ENCODE results near the gene LRRC9. TPM values are rescaled to one million over a fixed set of nuclear protein-coding genes. Genes with fewer than 3 reads are reported as not detected.
A peak's percentile ranks its signal among the peaks of the same experiment; 100 is the strongest.

Gene LRRC9
- total and polyA plus RNA-seq, 2 of the 13 experiments (the other 11 are each of a cell fraction or from before 2014, with no cell fraction given) = 0.08 to 0.18 TPM

DNA sequence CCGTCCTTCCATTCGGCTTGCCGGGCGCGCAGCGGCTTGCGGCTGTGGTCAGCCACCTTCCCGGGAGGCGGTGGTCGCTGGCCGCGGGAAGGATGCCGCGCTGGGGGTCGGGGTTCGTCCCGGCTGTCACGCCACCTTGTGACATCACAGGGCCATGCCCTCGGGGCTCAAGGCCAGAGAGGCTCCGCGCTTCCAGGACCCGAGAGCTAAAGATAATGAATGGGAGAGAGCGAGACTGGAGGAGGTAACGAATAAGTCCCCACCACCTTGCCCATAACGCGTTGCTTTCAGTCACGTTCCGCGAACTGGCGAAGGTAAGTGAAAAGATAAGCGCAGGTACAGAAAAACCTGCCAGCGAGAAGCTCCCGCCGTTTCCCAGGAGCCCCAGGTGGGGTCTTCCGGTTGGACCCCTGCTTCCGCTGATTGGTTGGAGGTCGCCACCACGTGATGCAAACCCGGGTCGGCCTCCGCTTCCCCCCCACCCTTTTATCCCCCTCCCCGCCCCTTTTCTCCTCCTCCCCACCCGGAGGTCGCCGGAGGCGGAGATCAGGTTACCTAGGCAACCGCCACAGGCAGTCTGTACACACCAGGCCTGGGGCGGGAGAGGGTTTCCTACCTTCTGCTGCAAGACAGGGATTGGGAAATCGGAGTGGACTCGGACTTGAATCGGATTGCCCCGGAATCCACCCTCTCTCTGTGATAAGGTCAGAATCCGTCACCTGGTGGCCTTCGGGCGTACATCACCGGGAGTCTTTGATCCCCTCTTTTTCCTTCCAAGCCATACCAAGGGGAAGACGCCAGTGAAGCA lies at the start of gene LRRC9 (continued):
- TF ChIP-seq, protein P1, sequence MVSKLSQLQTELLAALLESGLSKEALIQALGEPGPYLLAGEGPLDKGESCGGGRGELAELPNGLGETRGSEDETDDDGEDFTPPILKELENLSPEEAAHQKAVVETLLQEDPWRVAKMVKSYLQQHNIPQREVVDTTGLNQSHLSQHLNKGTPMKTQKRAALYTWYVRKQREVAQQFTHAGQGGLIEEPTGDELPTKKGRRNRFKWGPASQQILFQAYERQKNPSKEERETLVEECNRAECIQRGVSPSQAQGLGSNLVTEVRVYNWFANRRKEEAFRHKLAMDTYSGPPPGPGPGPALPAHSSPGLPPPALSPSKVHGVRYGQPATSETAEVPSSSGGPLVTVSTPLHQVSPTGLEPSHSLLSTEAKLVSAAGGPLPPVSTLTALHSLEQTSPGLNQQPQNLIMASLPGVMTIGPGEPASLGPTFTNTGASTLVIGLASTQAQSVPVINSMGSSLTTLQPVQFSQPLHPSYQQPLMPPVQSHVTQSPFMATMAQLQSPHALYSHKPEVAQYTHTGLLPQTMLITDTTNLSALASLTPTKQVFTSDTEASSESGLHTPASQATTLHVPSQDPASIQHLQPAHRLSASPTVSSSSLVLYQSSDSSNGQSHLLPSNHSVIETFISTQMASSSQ (IDR thresholded peaks at IDR 0.05; ENCODE audit: low read depth) = no peak
- TF ChIP-seq, protein P1 (CRISPR knock-in tag; IDR thresholded peaks at IDR 0.05; ENCODE audit: borderline replicate concordance) = no peak
- TF ChIP-seq ZNF251 (CRISPR knock-in tag; IDR thresholded peaks at IDR 0.05) = no peak
- no peak for TF ChIP-seq ONECUT2 (CRISPR knock-in tag; IDR thresholded peaks at IDR 0.05)
- no peak for TF ChIP-seq AGO1 (IDR thresholded peaks at IDR 0.05; ENCODE audit: low read depth, low read length, poor library complexity, severe bottlenecking)
- TF ChIP-seq KDM5A (IDR thresholded peaks at IDR 0.05; ENCODE audit: borderline replicate concordance, low read length) = no peak
- no peak for TF ChIP-seq PAF1 (CRISPR knock-in tag; IDR thresholded peaks at IDR 0.05)
- no peak for TF ChIP-seq ZBTB21 (CRISPR knock-in tag; IDR thresholded peaks at IDR 0.05)
- TF ChIP-seq NFKBIZ (CRISPR knock-in tag; IDR thresholded peaks at IDR 0.05) = no peak
- peak; percentile 74; the same call in 1 of the 2 replicates for TF ChIP-seq ZBTB7B (CRISPR knock-in tag; IDR thresholded peaks at IDR 0.05)
- no peak; the same call in 1 of the 2 replicates for TF ChIP-seq HMG20A (CRISPR knock-in tag; IDR thresholded peaks at IDR 0.05; ENCODE audit: borderline replicate concordance)
- TF ChIP-seq, protein P2, sequence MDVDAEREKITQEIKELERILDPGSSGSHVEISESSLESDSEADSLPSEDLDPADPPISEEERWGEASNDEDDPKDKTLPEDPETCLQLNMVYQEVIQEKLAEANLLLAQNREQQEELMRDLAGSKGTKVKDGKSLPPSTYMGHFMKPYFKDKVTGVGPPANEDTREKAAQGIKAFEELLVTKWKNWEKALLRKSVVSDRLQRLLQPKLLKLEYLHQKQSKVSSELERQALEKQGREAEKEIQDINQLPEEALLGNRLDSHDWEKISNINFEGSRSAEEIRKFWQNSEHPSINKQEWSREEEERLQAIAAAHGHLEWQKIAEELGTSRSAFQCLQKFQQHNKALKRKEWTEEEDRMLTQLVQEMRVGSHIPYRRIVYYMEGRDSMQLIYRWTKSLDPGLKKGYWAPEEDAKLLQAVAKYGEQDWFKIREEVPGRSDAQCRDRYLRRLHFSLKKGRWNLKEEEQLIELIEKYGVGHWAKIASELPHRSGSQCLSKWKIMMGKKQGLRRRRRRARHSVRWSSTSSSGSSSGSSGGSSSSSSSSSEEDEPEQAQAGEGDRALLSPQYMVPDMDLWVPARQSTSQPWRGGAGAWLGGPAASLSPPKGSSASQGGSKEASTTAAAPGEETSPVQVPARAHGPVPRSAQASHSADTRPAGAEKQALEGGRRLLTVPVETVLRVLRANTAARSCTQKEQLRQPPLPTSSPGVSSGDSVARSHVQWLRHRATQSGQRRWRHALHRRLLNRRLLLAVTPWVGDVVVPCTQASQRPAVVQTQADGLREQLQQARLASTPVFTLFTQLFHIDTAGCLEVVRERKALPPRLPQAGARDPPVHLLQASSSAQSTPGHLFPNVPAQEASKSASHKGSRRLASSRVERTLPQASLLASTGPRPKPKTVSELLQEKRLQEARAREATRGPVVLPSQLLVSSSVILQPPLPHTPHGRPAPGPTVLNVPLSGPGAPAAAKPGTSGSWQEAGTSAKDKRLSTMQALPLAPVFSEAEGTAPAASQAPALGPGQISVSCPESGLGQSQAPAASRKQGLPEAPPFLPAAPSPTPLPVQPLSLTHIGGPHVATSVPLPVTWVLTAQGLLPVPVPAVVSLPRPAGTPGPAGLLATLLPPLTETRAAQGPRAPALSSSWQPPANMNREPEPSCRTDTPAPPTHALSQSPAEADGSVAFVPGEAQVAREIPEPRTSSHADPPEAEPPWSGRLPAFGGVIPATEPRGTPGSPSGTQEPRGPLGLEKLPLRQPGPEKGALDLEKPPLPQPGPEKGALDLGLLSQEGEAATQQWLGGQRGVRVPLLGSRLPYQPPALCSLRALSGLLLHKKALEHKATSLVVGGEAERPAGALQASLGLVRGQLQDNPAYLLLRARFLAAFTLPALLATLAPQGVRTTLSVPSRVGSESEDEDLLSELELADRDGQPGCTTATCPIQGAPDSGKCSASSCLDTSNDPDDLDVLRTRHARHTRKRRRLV (CRISPR knock-in tag; IDR thresholded peaks at IDR 0.05) = no peak
- TF ChIP-seq CBX2 (IDR thresholded peaks at IDR 0.05; ENCODE audit: low read depth, low read length) = 0 out of 2 replicates have a peak, but pooled peaks have one; percentile 32
- TF ChIP-seq CBX2 (CRISPR knock-in tag; IDR thresholded peaks at IDR 0.05; ENCODE audit: low read depth) = no peak
- no peak for TF ChIP-seq JARID2 (CRISPR knock-in tag; IDR thresholded peaks at IDR 0.05; ENCODE audit: insufficient replicate concordance)
- TF ChIP-seq ZSCAN31 (CRISPR knock-in tag; IDR thresholded peaks at IDR 0.05; ENCODE audit: low read depth) = no peak
- TF ChIP-seq, protein P3, sequence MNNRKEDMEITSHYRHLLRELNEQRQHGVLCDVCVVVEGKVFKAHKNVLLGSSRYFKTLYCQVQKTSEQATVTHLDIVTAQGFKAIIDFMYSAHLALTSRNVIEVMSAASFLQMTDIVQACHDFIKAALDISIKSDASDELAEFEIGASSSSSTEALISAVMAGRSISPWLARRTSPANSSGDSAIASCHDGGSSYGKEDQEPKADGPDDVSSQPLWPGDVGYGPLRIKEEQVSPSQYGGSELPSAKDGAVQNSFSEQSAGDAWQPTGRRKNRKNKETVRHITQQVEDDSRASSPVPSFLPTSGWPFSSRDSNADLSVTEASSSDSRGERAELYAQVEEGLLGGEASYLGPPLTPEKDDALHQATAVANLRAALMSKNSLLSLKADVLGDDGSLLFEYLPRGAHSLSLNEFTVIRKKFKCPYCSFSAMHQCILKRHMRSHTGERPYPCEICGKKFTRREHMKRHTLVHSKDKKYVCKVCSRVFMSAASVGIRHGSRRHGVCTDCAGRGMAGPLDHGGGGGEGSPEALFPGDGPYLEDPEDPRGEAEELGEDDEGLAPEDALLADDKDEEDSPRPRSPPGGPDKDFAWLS (CRISPR knock-in tag; IDR thresholded peaks at IDR 0.05; ENCODE audit: borderline replicate concordance) = no peak
- no peak for TF ChIP-seq JUN (CRISPR knock-in tag; IDR thresholded peaks at IDR 0.05)

All from HepG2 (cell line).